Spleen (tissue), 7 donors: ENCODE measurements around the gene PPARA.

Experiments used
- CTCF ChIP-seq, 11 experiments: fragments of 200-600 bp in 7 of 11; fragments of 450-650 bp in 4 of 11; sonication (generic) in 4 of 11; IDR thresholded peaks in 8 of 11; conservative IDR thresholded peaks in 3 of 11; 1 replicate in 7 of 11; 2 replicates in 4 of 11; pipeline versions ENCODE4 v1.4.0 to v1.8.0; 2016 to 2021; ENCODE audit warnings: antibody characterized with exemption in 11 of 11, inconsistent platforms in 4 of 11, mild to moderate bottlenecking in 1 of 11
- POLR2AphosphoS5 ChIP-seq, 3 donors: sonication (generic); formaldehyde crosslinking; IDR thresholded peaks; one replicate each; pipeline ENCODE4 v1.5.1; 2017; ENCODE audit warnings: antibody characterized with exemption in 3 of 3
- donor health status: DM: no; HTN: no; CAD: no; lungs with moderate emphysema.
- donor health status: DM: no; HTN: no; CAD: no.
- donor health status: DM: no; HTN: no; CAD: no.

- TF ChIP-seq CTCF (IDR thresholded peaks at IDR 0.05 in 8 of 11, conservative IDR thresholded peaks at IDR 0.05 in 3 of 11): peak; percentile 86 to 99 (median 96)
- peak; percentile 53 to 83 (median 74) for TF ChIP-seq POLR2AphosphoS5 (IDR thresholded peaks at IDR 0.05)
Measured at GRCh38 chr22:46116491-46116958, 33.8 kb upstream of the PPARA start.
